Measurements from ENCODE around the gene PHKB. TPM values are rescaled to one million over a fixed set of nuclear protein-coding genes. Genes with fewer than 3 reads are reported as not detected.
A peak's percentile ranks its signal among the peaks of the same experiment; 100 is the strongest.

Gene PHKB
- total and polyA plus RNA-seq, 4 experiments from 2014 or later: 29.4 to 56.4 (median 41.6) TPM

DNA sequence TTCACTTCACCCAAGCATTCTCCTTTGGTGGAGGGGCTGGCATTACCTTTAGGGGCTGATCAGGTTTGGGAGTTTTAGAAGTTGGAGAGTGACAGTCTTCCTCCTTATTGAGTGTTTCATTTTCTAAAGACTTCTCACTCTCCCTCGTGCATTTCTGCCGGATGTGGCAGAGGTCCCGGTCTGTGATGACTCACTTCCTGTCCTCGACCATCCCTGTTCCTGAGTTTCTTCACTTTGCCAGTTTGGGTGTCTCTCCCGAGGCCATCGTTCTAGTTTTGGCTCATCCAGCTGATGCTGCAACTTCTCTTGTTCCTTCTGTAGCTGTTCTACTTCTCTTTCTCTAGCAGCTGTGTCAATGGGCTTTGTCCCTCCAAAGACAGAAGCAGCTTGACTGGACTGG, 104.3 kb downstream of the PHKB start:
- ChIA-PET CTCF (ENCODE audit: partially characterized antibody) (no interaction called here), POLR2A (ENCODE audit: partially characterized antibody) (interaction anchor here (0.7 kb wide), 1 partner anchor 104 kb away, joined by 3 read pairs; the partner anchor contains the start of gene PHKB)
- Histone ChIP-seq H3K27me3 (ENCODE audit: insufficient read depth, low read length) (no peaks in the 10 kb centered on the region), H3K36me3 (ENCODE audit: insufficient read depth, low read length) (no peaks in the 10 kb centered on the region), H3K27ac (ENCODE audit: low read depth, low read length) (peak overlapping the region; percentile 8), H3K4me3 (ENCODE audit: low read length in 2 of 2) (no peak overlapping the region), H3K4me1 (ENCODE audit: insufficient read depth, low read length) (peaks cover 60% of the 10 kb centered on the region), H3K9me3 (ENCODE audit: control insufficient read depth in 1 of 2, low read length in 2 of 2) (no peaks in the 10 kb centered on the region)
- Mint-ChIP-seq H3K4me3 (peak overlapping the region; percentile 68 to 86 (median 75)), H3K9me3 (peaks cover 0 to 6% (median under 1%) of the 10 kb centered on the region in 8 donors), H3K4me1 (peaks cover 51 to 73% (median 63%) of the 10 kb centered on the region in 4 donors), H3K27ac (peak overlapping the region; percentile 35 to 91 (median 88)), H3K36me3 (peaks cover 25 to 44% of the 10 kb centered on the region in 2 donors), H3K27me3 (no peaks in the 10 kb centered on the region)
- peak in 3 of 5 donors; percentile 1 to 43 (median 4) for DNase-seq
- intact Hi-C loops (cut with micrococcal nuclease): no loop called here

DNA sequence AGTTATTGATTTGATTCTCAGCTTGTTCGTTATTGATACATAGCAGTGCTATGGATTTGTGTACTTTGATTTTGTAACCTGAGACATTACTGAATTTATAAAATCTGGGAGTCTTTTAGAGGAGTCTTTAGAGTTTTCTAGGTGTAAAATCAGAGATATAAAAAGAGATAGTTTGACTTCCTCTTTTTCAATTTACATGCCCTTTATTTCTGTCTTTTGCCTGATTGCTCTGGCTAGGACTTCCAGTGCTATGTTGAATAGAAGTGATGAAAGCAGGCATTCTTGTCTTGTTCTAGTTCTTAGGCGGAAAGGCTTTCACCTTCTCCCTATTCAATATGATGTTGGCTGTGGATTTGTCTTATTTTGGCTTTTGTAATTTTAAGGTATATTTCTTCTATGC, 106.2 kb downstream of the PHKB start:
- Mint-ChIP-seq H3K9me3 (peaks cover 0 to 6% (median 0%) of the 10 kb centered on the region in 8 donors), H3K4me1 (peaks cover 53 to 79% (median 67%) of the 10 kb centered on the region in 4 donors), H3K27me3 (no peaks in the 10 kb centered on the region), H3K27ac (peak overlapping the region in 6 of 7 donors; percentile 14 to 93 (median 40)), H3K4me3 (peak overlapping the region in 4 of 8 donors; percentile 14 to 57 (median 35)), H3K36me3 (peaks cover 18 to 47% of the 10 kb centered on the region in 2 donors)
- H3K27me3 ChIP-seq (ENCODE audit: insufficient read depth, low read length): no peaks in the 10 kb centered on the region
- no peaks in the 10 kb centered on the region for H3K36me3 ChIP-seq (ENCODE audit: insufficient read depth, low read length)
- no peak for DNase-seq
- ChIA-PET POLR2A (ENCODE audit: partially characterized antibody) (no interaction called here), CTCF (ENCODE audit: partially characterized antibody) (no interaction called here)
- peaks cover 71% of the 10 kb centered on the region for H3K4me1 ChIP-seq (ENCODE audit: insufficient read depth, low read length)
- intact Hi-C loops (cut with micrococcal nuclease): no loop called here
- no peak overlapping the region for H3K4me3 ChIP-seq (ENCODE audit: low read length in 2 of 2)
- H3K9me3 ChIP-seq (ENCODE audit: control insufficient read depth in 1 of 2, low read length in 2 of 2): no peaks in the 10 kb centered on the region
- no peak overlapping the region for H3K27ac ChIP-seq (ENCODE audit: low read depth, low read length)

DNA sequence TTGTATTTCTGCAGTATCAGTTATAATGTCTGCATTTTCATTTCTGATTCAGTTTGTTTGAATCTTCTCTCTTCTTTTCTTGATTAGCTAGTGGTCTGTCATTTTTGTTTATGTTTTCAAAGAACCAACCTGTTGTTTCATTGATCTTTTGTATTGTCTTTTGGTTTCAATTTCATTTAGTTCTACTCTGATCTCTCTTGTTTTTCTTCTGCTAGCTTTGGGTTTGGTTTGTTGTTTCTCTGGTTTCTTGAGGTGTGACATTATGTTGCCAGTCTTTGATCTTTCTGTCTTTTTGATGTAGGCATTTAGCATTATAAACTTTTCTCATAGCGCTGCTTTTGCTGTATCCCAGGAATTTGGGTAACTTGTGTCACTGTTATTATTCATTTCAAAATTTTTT, 107.2 kb downstream of the PHKB start:
- Mint-ChIP-seq H3K27ac (peak overlapping the region; percentile 60 to 93 (median 76)), H3K36me3 (peaks cover 18 to 41% of the 10 kb centered on the region in 2 donors), H3K27me3 (no peaks in the 10 kb centered on the region), H3K4me1 (peaks cover 55 to 80% (median 72%) of the 10 kb centered on the region in 4 donors), H3K4me3 (peak overlapping the region; percentile 58 to 85 (median 80)), H3K9me3 (peaks cover 0 to 3% (median 0%) of the 10 kb centered on the region in 8 donors)
- no peaks in the 10 kb centered on the region for H3K9me3 ChIP-seq (ENCODE audit: control insufficient read depth in 1 of 2, low read length in 2 of 2)
- H3K4me1 ChIP-seq (ENCODE audit: insufficient read depth, low read length): peaks cover 80% of the 10 kb centered on the region
- intact Hi-C loops (cut with micrococcal nuclease): no loop called here
- no peak overlapping the region for H3K4me3 ChIP-seq (ENCODE audit: low read length in 2 of 2)
- peak in 4 of 5 donors; percentile 24 to 51 (median 36) for DNase-seq
- ChIA-PET POLR2A (ENCODE audit: partially characterized antibody) (interaction anchor here (0.9 kb wide), 2 partner anchors 9 to 107 kb away, joined by 3 to 4 read pairs; partner anchors contain the start of genes ITFG1 and PHKB), CTCF (ENCODE audit: partially characterized antibody) (no interaction called here)
- peak overlapping the region; percentile 6 for H3K27ac ChIP-seq (ENCODE audit: low read depth, low read length)
- no peaks in the 10 kb centered on the region for H3K27me3 ChIP-seq (ENCODE audit: insufficient read depth, low read length)
- H3K36me3 ChIP-seq (ENCODE audit: insufficient read depth, low read length): no peaks in the 10 kb centered on the region

DNA sequence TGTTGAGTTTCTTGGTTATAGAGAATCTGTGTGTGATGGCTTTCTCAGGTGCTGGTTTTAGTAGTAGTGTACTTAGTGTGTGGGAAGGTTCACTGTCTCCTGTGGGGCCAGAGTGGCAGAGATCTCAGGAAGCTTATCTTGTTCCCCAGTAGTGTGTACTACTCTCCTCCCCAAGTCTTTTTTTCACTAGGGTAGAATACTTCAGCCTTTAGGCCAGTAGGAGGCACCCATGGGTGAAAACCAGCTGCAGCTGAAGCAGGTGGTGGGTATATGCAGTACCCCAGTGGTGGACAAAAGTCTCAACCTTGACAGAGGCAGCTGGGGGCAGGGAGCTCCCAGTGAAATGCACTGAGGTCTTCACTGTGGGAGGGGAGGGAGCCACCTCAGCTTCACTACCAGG, 109.9 kb downstream of the PHKB start:
- no peak for DNase-seq
- Mint-ChIP-seq H3K9me3 (peaks cover 0 to 3% (median 2%) of the 10 kb centered on the region in 8 donors), H3K27me3 (no peaks in the 10 kb centered on the region), H3K27ac (peak overlapping the region in 2 of 7 donors; percentile 71 to 88), H3K36me3 (peaks cover 20 to 31% of the 10 kb centered on the region in 2 donors), H3K4me1 (peaks cover 53 to 83% (median 69%) of the 10 kb centered on the region in 4 donors), H3K4me3 (no peak overlapping the region)
- Histone ChIP-seq H3K9me3 (ENCODE audit: control insufficient read depth in 1 of 2, low read length in 2 of 2) (no peaks in the 10 kb centered on the region), H3K36me3 (ENCODE audit: insufficient read depth, low read length) (no peaks in the 10 kb centered on the region), H3K27me3 (ENCODE audit: insufficient read depth, low read length) (no peaks in the 10 kb centered on the region), H3K27ac (ENCODE audit: low read depth, low read length) (no peak overlapping the region), H3K4me3 (ENCODE audit: low read length in 2 of 2) (no peak overlapping the region), H3K4me1 (ENCODE audit: insufficient read depth, low read length) (peaks cover 83% of the 10 kb centered on the region)
- intact Hi-C loops (cut with micrococcal nuclease): loop anchor here (10.0 kb wide), 1 partner anchor 54 kb away; no protein-coding TSS in a partner anchor
- POLR2A ChIA-PET (ENCODE audit: partially characterized antibody): interaction anchor here (0.8 kb wide), 1 partner anchor 435 kb away, joined by 3 read pairs; no protein-coding TSS in a partner anchor
- CTCF ChIA-PET (ENCODE audit: partially characterized antibody): no interaction called here

DNA sequence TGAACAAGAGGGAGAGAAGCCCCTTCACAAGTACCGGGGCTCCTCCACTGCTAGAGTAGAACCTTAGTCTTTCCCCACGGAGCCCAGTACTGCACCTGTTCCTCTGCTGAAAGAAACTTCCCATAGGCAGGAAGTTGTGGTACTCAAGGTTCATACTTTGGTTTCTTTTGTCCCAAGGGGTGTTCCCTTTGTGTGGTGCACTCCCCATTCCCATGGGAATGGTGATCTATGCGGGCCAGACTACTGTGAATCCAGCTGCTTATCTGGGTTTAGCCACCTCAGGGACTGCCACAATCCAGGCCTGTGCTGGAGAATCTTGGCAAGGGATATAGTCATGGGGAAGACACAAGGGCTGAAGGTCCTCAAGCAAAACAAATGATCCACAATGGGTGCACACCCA, 110.6 kb downstream of the PHKB start:
- no peaks in the 10 kb centered on the region for H3K27me3 ChIP-seq (ENCODE audit: insufficient read depth, low read length)
- H3K36me3 Mint-ChIP-seq: peaks cover 22 to 36% of the 10 kb centered on the region in 2 donors
- no peak overlapping the region for H3K4me3 Mint-ChIP-seq
- intact Hi-C loops (cut with micrococcal nuclease): loop anchor here (10.0 kb wide), 1 partner anchor 53 kb away; no protein-coding TSS in a partner anchor
- ChIA-PET CTCF (ENCODE audit: partially characterized antibody) (interaction anchor here (0.6 to 1.9 kb wide), 2 partner anchors 8 to 12 kb away, joined by 3 to 6 read pairs; no protein-coding TSS in a partner anchor), POLR2A (ENCODE audit: partially characterized antibody) (no interaction called here)
- peaks cover 76% of the 10 kb centered on the region for H3K4me1 ChIP-seq (ENCODE audit: insufficient read depth, low read length)
- H3K36me3 ChIP-seq (ENCODE audit: insufficient read depth, low read length): no peaks in the 10 kb centered on the region
- DNase-seq: no peak
- H3K4me3 ChIP-seq (ENCODE audit: low read length in 2 of 2): no peak overlapping the region
- H3K27ac ChIP-seq (ENCODE audit: low read depth, low read length): no peak overlapping the region
- peaks cover 0 to 7% (median 2%) of the 10 kb centered on the region in 8 donors for H3K9me3 Mint-ChIP-seq
- H3K4me1 Mint-ChIP-seq: peaks cover 51 to 82% (median 67%) of the 10 kb centered on the region in 4 donors
- H3K9me3 ChIP-seq (ENCODE audit: control insufficient read depth in 1 of 2, low read length in 2 of 2): no peaks in the 10 kb centered on the region
- H3K27ac Mint-ChIP-seq: peak overlapping the region in 2 of 7 donors; percentile 32 to 36
- no peaks in the 10 kb centered on the region for H3K27me3 Mint-ChIP-seq

DNA sequence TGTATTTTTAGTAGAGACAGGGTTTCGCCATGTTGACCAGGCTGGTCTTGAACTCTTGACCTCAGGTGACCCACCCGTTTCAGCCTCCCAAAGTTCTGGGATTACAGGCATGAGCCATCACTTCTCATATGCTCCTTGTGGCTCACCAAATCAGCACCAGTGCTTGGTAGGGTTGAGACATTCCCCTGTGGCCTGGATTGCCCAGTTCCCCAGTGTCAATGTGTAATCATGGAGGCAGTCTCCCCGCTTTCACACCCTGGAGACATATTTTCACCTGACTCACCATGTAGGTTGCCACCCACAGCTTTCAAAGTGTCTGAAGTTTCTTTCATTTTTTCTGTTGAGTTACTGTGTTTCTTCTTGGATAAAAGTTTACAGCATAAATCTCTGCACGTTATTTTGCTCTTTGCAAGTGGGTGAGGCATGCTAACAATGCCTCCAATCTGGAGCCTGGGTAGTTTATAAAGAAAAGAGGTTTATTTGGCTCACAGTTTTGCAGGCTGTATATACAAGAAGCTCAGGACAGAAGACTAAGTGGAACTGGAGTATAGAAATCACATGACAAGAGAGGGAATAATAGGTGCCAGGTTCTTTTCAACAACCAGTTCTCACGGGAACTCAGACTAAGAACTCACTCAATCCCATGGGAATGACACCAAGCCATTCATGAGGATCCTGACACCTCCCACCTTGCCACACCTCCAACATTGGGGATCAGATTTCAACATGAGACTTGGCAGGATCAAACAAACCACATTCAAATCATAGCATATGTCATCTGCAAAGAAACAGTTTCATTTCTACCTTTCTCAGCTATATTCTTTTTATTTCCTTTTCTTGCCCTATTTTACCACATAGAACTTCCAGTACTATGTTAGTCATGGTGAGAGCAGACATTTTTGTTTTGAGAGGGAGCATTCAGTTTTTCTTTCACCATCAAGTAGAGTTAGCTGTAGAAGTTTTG, 113.2 kb downstream of the PHKB start:
- Mint-ChIP-seq H3K4me3 (peak overlapping the region; percentile 3 to 67 (median 34)), H3K4me1 (peaks cover 33 to 60% (median 48%) of the 10 kb centered on the region in 4 donors), H3K36me3 (peaks cover 13 to 36% of the 10 kb centered on the region in 2 donors), H3K9me3 (peaks cover 0 to 7% (median 2%) of the 10 kb centered on the region in 8 donors), H3K27ac (peak overlapping the region; percentile 38 to 91 (median 48)), H3K27me3 (no peaks in the 10 kb centered on the region)
- Histone ChIP-seq H3K27ac (ENCODE audit: low read depth, low read length) (no peak overlapping the region), H3K27me3 (ENCODE audit: insufficient read depth, low read length) (no peaks in the 10 kb centered on the region), H3K4me3 (ENCODE audit: low read length in 2 of 2) (no peak overlapping the region), H3K9me3 (ENCODE audit: control insufficient read depth in 1 of 2, low read length in 2 of 2) (no peaks in the 10 kb centered on the region), H3K4me1 (ENCODE audit: insufficient read depth, low read length) (peaks cover 49% of the 10 kb centered on the region), H3K36me3 (ENCODE audit: insufficient read depth, low read length) (no peaks in the 10 kb centered on the region)
- ChIA-PET CTCF (ENCODE audit: partially characterized antibody) (no interaction called here), POLR2A (ENCODE audit: partially characterized antibody) (interaction anchor here (0.6 to 1.4 kb wide), 2 partner anchors 112 to 114 kb away, joined by 3 read pairs; no protein-coding TSS in a partner anchor)
- intact Hi-C loops (cut with micrococcal nuclease): loop anchor here (10.0 kb wide), 1 partner anchor 50 kb away; no protein-coding TSS in a partner anchor
- peak in 4 of 5 donors; percentile 9 to 39 (median 32) for DNase-seq

DNA sequence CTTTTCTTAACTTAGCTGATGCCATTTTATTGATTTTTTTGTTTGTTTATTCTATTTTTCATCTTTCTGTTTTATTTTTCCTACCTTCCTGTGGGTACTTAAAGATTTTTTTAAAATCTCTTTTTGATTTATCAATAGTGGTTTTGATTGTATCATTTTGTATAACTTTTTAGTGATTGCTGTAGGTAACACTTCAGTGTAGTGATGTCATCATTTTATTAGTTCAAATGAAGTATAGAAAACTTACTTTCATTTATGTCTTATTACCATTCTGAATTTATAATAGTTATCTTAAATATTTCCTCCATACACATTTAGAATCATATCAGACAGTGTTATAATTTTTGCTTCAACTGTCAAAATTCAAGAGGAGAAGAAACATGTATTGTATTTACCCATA, 115.9 kb downstream of the PHKB start:
- no peak for DNase-seq
- Histone ChIP-seq H3K9me3 (ENCODE audit: control insufficient read depth in 1 of 2, low read length in 2 of 2) (no peaks in the 10 kb centered on the region), H3K27me3 (ENCODE audit: insufficient read depth, low read length) (no peaks in the 10 kb centered on the region), H3K4me1 (ENCODE audit: insufficient read depth, low read length) (peaks cover 33% of the 10 kb centered on the region), H3K4me3 (ENCODE audit: low read length in 2 of 2) (no peak overlapping the region), H3K36me3 (ENCODE audit: insufficient read depth, low read length) (no peaks in the 10 kb centered on the region), H3K27ac (ENCODE audit: low read depth, low read length) (no peak overlapping the region)
- ChIA-PET POLR2A (ENCODE audit: partially characterized antibody) (no interaction called here), CTCF (ENCODE audit: partially characterized antibody) (no interaction called here)
- intact Hi-C loops (cut with micrococcal nuclease): loop anchor here (10.0 kb wide), 1 partner anchor 48 kb away; no protein-coding TSS in a partner anchor
- no peaks in the 10 kb centered on the region for H3K27me3 Mint-ChIP-seq
- H3K27ac Mint-ChIP-seq: no peak overlapping the region
- peaks cover 26 to 44% (median 36%) of the 10 kb centered on the region in 4 donors for H3K4me1 Mint-ChIP-seq
- no peak overlapping the region for H3K4me3 Mint-ChIP-seq
- H3K9me3 Mint-ChIP-seq: peaks cover 0 to 7% (median under 1%) of the 10 kb centered on the region in 8 donors
- peaks cover 18 to 26% of the 10 kb centered on the region in 2 donors for H3K36me3 Mint-ChIP-seq
